Measurements from ENCODE around the gene CYB5D1.
A peak's percentile ranks its signal among the peaks of the same experiment; 100 is the strongest.

DNA sequence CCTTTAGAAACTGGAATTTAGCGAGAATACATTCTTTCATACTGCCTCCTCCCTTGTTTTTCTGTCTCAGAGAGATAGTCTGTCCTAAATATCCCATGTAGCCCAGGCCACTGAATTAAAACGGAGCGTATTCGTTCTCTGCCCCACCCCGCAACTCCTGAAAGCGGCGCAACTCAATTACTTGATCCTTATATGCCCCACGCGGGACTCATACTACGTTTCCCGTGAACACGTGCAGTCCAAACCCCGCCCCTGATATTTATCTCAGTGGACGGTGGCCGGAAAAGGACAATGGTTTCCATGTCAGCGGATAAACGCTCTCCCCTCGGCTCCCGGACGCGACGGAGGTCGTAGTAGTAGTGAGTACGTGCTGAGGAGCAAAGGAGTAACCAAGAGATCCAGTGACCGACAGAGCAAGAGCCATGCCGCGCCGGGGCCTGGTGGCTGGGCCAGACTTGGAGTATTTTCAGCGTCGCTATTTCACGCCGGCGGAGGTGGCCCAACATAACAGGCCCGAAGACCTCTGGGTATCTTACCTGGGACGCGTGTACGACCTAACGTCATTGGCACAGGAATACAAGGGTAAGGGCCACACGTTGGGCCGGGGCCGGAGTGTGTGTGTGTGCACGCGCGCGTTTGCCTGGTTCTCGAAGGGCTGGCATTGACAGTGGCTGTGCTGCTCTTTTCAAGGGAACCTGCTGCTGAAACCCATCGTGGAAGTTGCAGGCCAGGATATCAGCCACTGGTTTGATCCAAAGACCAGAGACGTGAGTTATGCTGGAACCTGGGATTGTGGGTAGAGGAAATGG lies at the start of gene CYB5D1:
- peak; percentile 100 for TF ChIP-seq GATA2 (IDR thresholded peaks at IDR 0.05; ENCODE audit: low read depth, low read length)
- TF ChIP-seq GATA3 (IDR thresholded peaks at IDR 0.05; ENCODE audit: low read depth, low read length) = no peak; the same call in none of the 2 replicates

Data from SH-SY5Y (cell line).